Activated T-cell treated with anti-CD3 and anti-CD28 coated beads, Interleukin-2, amount 50 U/mL, for 72 hours (primary cell): ENCODE data around the gene IGFLR1. TPM values are rescaled to one million over a fixed set of nuclear protein-coding genes. Genes with fewer than 3 reads are reported as not detected.
A peak's percentile ranks its signal among the peaks of the same experiment; 100 is the strongest.
"Not testable (repeated sequence)": the region's sequence is repeated elsewhere in the genome, so short reads cannot be mapped to it uniquely, and the experiment has no call there.

Experiments used
- ATAC-seq, 2 donors: fragments of 150-1000 bp; cut with Tn5 transposase; replicated peaks in 1 of 2; 2 replicates each; pipeline ENCODE4 v1.10.0; 2021; ENCODE audit warnings: moderate library complexity in 2 of 2, mild to moderate bottlenecking in 1 of 2
- DNase-seq, 2 donors: peaks; one replicate each; pipeline ENCODE4 v3.0.0; 2021 to 2022; ENCODE audit warnings: mixed read lengths in 1 of 2
- H3K27ac Mint-ChIP-seq: one replicate; pipeline ENCODE4 v1.8.0; 2022; ENCODE audit warnings: mild to moderate bottlenecking, moderate library complexity, mixed read lengths
- H3K27me3 Mint-ChIP-seq: one replicate; pipeline ENCODE4 v1.8.0; 2022; ENCODE audit warnings: low read depth, mixed read lengths
- H3K36me3 Mint-ChIP-seq, 2 donors: one replicate each; pipeline ENCODE4 v1.8.0; 2022; ENCODE audit warnings: mixed read lengths in 2 of 2, mild to moderate bottlenecking in 1 of 2; ENCODE audit not compliant: insufficient read depth in 2 of 2
- H3K4me1 Mint-ChIP-seq: one replicate; pipeline ENCODE4 v1.8.0; 2022; ENCODE audit warnings: low read depth, mixed read lengths
- H3K4me3 Mint-ChIP-seq, 2 donors: one replicate each; pipeline ENCODE4 v1.8.0; 2022; ENCODE audit warnings: mild to moderate bottlenecking in 2 of 2, mixed read lengths in 2 of 2, moderate library complexity in 2 of 2
- H3K9me3 Mint-ChIP-seq, 2 donors: one replicate each; pipeline ENCODE4 v1.8.0; 2022; ENCODE audit warnings: mixed read lengths in 2 of 2
- total RNA-seq, 2 donors: library from RNA; stranded (reverse); gene quantifications; one replicate each; pipeline ENCODE4 v1.2.3, GENCODE V29; 2022

Gene IGFLR1
- total RNA-seq, 2 donors from 2014 or later: 253 to 274 TPM

GRCh38 chr19:35773020-35773806, 31.0 kb upstream of the IGFLR1 start:
- Mint-ChIP-seq H3K9me3 (no peaks in the 10 kb centered on the region), H3K36me3 (peaks cover 4 to 5% of the 10 kb centered on the region in 2 donors), H3K27ac (no peak overlapping the region), H3K27me3 (no peaks in the 10 kb centered on the region), H3K4me1 (peaks cover 21% of the 10 kb centered on the region), H3K4me3 (no peak overlapping the region)
- ATAC-seq (no peak), DNase-seq (no peak)

- ATAC-seq, DNase-seq, H3K36me3 Mint-ChIP-seq, H3K27ac Mint-ChIP-seq, H3K27me3 Mint-ChIP-seq, H3K4me3 Mint-ChIP-seq, H3K9me3 Mint-ChIP-seq: not testable (repeated sequence)
- peaks cover 21% of the 10 kb centered on the region for H3K4me1 Mint-ChIP-seq
These were observed 30.1 kb upstream of the IGFLR1 start for GRCh38 chr19:35772362-35772761.

- H3K9me3 Mint-ChIP-seq: no peaks in the 10 kb centered on the region
- H3K4me3 Mint-ChIP-seq: no peak overlapping the region
- H3K27ac Mint-ChIP-seq: no peak overlapping the region
- H3K36me3 Mint-ChIP-seq: peaks cover 4 to 11% of the 10 kb centered on the region in 2 donors
- H3K4me1 Mint-ChIP-seq: no peaks in the 10 kb centered on the region
- no peak for ATAC-seq
- no peaks in the 10 kb centered on the region for H3K27me3 Mint-ChIP-seq
- DNase-seq: no peak
These were observed 25.8 kb upstream of the IGFLR1 start for GRCh38 chr19:35768082-35768421.

GRCh38 chr19:35767288-35768081, 25.2 kb upstream of the IGFLR1 start:
- no peaks in the 10 kb centered on the region for H3K4me1 Mint-ChIP-seq
- no peak overlapping the region for H3K27ac Mint-ChIP-seq
- no peaks in the 10 kb centered on the region for H3K9me3 Mint-ChIP-seq
- peaks cover 4 to 11% of the 10 kb centered on the region in 2 donors for H3K36me3 Mint-ChIP-seq
- ATAC-seq (no peak), DNase-seq (no peak)
- no peak overlapping the region for H3K4me3 Mint-ChIP-seq
- H3K27me3 Mint-ChIP-seq: no peaks in the 10 kb centered on the region

GRCh38 chr19:35766571-35767104, 24.4 kb upstream of the IGFLR1 start:
- Mint-ChIP-seq H3K27me3 (no peaks in the 10 kb centered on the region), H3K27ac (no peak overlapping the region), H3K4me1 (no peaks in the 10 kb centered on the region), H3K36me3 (peaks cover 7 to 18% of the 10 kb centered on the region in 2 donors), H3K9me3 (no peaks in the 10 kb centered on the region), H3K4me3 (no peak overlapping the region)
- no peak for DNase-seq
- no peak for ATAC-seq

- Mint-ChIP-seq H3K36me3 (peaks cover 7 to 23% of the 10 kb centered on the region in 2 donors), H3K27me3 (no peaks in the 10 kb centered on the region), H3K4me1 (peaks cover 8% of the 10 kb centered on the region), H3K9me3 (no peaks in the 10 kb centered on the region), H3K27ac (no peak overlapping the region), H3K4me3 (no peak overlapping the region)
- ATAC-seq: no peak
- no peak for DNase-seq
These were observed 22.4 kb upstream of the IGFLR1 start for GRCh38 chr19:35764432-35765315.

GRCh38 chr19:35760711-35761349, 18.6 kb upstream of the IGFLR1 start:
- DNase-seq (no peak), ATAC-seq (no peak)
- no peak overlapping the region for H3K4me3 Mint-ChIP-seq
- H3K27me3 Mint-ChIP-seq: peaks cover 6% of the 10 kb centered on the region
- peaks cover 3 to 20% of the 10 kb centered on the region in 2 donors for H3K36me3 Mint-ChIP-seq
- H3K9me3 Mint-ChIP-seq: no peaks in the 10 kb centered on the region
- H3K27ac Mint-ChIP-seq: no peak overlapping the region
- peaks cover 34% of the 10 kb centered on the region for H3K4me1 Mint-ChIP-seq

- Mint-ChIP-seq H3K4me1 (peaks cover 41% of the 10 kb centered on the region), H3K9me3 (no peaks in the 10 kb centered on the region), H3K4me3 (peak overlapping the region; percentile 23 to 82), H3K27me3 (peaks cover 6% of the 10 kb centered on the region), H3K27ac (no peak overlapping the region), H3K36me3 (peaks cover 3 to 17% of the 10 kb centered on the region in 2 donors)
- ATAC-seq (no peak), DNase-seq (no peak)
These were observed 17.4 kb upstream of the IGFLR1 start for GRCh38 chr19:35759697-35760096.

- Mint-ChIP-seq H3K27ac (peak within 1 kb of the TSS; percentile 84), H3K36me3 (peaks cover 3 to 17% of the 10 kb centered on the region in 2 donors), H3K4me3 (peak within 1 kb of the TSS; percentile 82 to 88), H3K27me3 (peaks cover 6% of the 10 kb centered on the region), H3K4me1 (peaks cover 41% of the 10 kb centered on the region), H3K9me3 (no peaks in the 10 kb centered on the region)
- DNase-seq (peak; percentile 99), ATAC-seq (peak; percentile 97)
These were observed 15.7 kb upstream of the IGFLR1 start, which contains the start of gene PROSER3 for GRCh38 chr19:35757749-35758608. PROSER3 (plus strand) TSS chr19:35758176; CDS start chr19:35758216, 40 bp downstream.

- Mint-ChIP-seq H3K36me3 (peaks cover 3 to 16% of the 10 kb centered on the region in 2 donors), H3K27ac (peak overlapping the region; percentile 75), H3K4me1 (peaks cover 41% of the 10 kb centered on the region), H3K9me3 (no peaks in the 10 kb centered on the region), H3K4me3 (peak overlapping the region; percentile 82 to 88), H3K27me3 (peaks cover 6% of the 10 kb centered on the region)
- peak; percentile 47 to 62 for DNase-seq
- ATAC-seq: peak; percentile 22
These were observed 15.0 kb upstream of the IGFLR1 start for GRCh38 chr19:35757231-35757748.

GRCh38 chr19:35756377-35757230, 14.4 kb upstream of the IGFLR1 start, which contains the start of gene HSPB6:
HSPB6 (minus strand) TSS chr19:35757029; CDS start chr19:35757008, 21 bp downstream.
- Mint-ChIP-seq H3K27ac (peak within 1 kb of the TSS; percentile 84), H3K36me3 (peaks cover 0 to 9% of the 10 kb centered on the region in 2 donors), H3K9me3 (no peaks in the 10 kb centered on the region), H3K4me1 (peaks cover 41% of the 10 kb centered on the region), H3K27me3 (peaks cover 6% of the 10 kb centered on the region), H3K4me3 (peak within 1 kb of the TSS; percentile 82 to 88)
- ATAC-seq (no peak), DNase-seq (no peak)
